Jurkat, Clone E6-1 (cell line): ENCODE data around the gene COL5A1.

Experiments used
- DNase-seq: peaks from one replicate; pipeline ENCODE4 v3.0.0-alpha.2; 2011; ENCODE audit warnings: low read depth, low spot score
- H3K4me3 ChIP-seq: 2 replicates; pipeline ENCODE4 v1.5.1; 2011; ENCODE audit warnings: mild to moderate bottlenecking, low read length, control low read depth, moderate library complexity

The COL5A1 gene

GRCh38 chr9:134624137-134624591 lies 17.4 kb upstream of the COL5A1 start:
- no peak for DNase-seq
- H3K4me3 ChIP-seq, result no peak overlapping the region

- H3K4me3 ChIP-seq, result no peak overlapping the region
- no peak for DNase-seq
Observed at GRCh38 chr9:134624621-134625181, 16.9 kb upstream of the COL5A1 start.

- DNase-seq, result no peak
- no peak overlapping the region for H3K4me3 ChIP-seq
Observed at GRCh38 chr9:134625361-134626068, 16.1 kb upstream of the COL5A1 start.

GRCh38 chr9:134626069-134626423 lies 15.6 kb upstream of the COL5A1 start:
- no peak overlapping the region for H3K4me3 ChIP-seq

GRCh38 chr9:134626571-134627416 lies 14.8 kb upstream of the COL5A1 start:
- H3K4me3 ChIP-seq, result no peak overlapping the region
- DNase-seq, result no peak

More at GRCh38 chr9:134626069-134626423, 15.6 kb upstream of the COL5A1 start:
- no peak for DNase-seq

GRCh38 chr9:134627417-134628353 lies 13.9 kb upstream of the COL5A1 start:
- no peak overlapping the region for H3K4me3 ChIP-seq

GRCh38 chr9:134628354-134628736 lies 13.3 kb upstream of the COL5A1 start:
- DNase-seq, result no peak
- no peak overlapping the region for H3K4me3 ChIP-seq

More at GRCh38 chr9:134627417-134628353, 13.9 kb upstream of the COL5A1 start:
- DNase-seq, result no peak

GRCh38 chr9:134629061-134629585 lies 12.5 kb upstream of the COL5A1 start:
- no peak overlapping the region for H3K4me3 ChIP-seq
- no peak for DNase-seq

GRCh38 chr9:134629586-134630392 lies 11.8 kb upstream of the COL5A1 start:
- no peak for DNase-seq

GRCh38 chr9:134630393-134630790 lies 11.2 kb upstream of the COL5A1 start:
- H3K4me3 ChIP-seq, result no peak overlapping the region

More at GRCh38 chr9:134629586-134630392, 11.8 kb upstream of the COL5A1 start:
- H3K4me3 ChIP-seq, result no peak overlapping the region

GRCh38 chr9:134630861-134631260 lies 10.7 kb upstream of the COL5A1 start:
- DNase-seq, result no peak

More at GRCh38 chr9:134630393-134630790, 11.2 kb upstream of the COL5A1 start:
- DNase-seq, result no peak

GRCh38 chr9:134631881-134632280 lies 9.7 kb upstream of the COL5A1 start:
- no peak for DNase-seq
- no peak overlapping the region for H3K4me3 ChIP-seq

More at GRCh38 chr9:134630861-134631260, 10.7 kb upstream of the COL5A1 start:
- no peak overlapping the region for H3K4me3 ChIP-seq

- DNase-seq, result no peak
- H3K4me3 ChIP-seq, result no peak overlapping the region
Observed at GRCh38 chr9:134632329-134632728, 9.3 kb upstream of the COL5A1 start.

- DNase-seq, result no peak
- no peak overlapping the region for H3K4me3 ChIP-seq
Observed at GRCh38 chr9:134633362-134634142, 8.1 kb upstream of the COL5A1 start.

GRCh38 chr9:134634176-134634575 lies 7.4 kb upstream of the COL5A1 start:
- H3K4me3 ChIP-seq, result no peak overlapping the region
- DNase-seq, result no peak

- H3K4me3 ChIP-seq, result no peak overlapping the region
- no peak for DNase-seq
Observed at GRCh38 chr9:134634667-134635230, 6.9 kb upstream of the COL5A1 start.
